Nephron (organoid): ENCODE measurements around the gene TIPIN.
"Not testable (repeated sequence)": the region's sequence is repeated elsewhere in the genome, so short reads cannot be mapped to it uniquely, and the experiment has no call there.

Experiments used
- H3K27ac Mint-ChIP-seq, 3 experiments: 2 replicates each; pipeline ENCODE4 v1.8.0; 2020; ENCODE audit warnings: mixed read lengths in 3 of 3, mild to moderate bottlenecking in 2 of 3, moderate library complexity in 1 of 3
- H3K27me3 Mint-ChIP-seq: 2 replicates; pipeline ENCODE4 v1.8.0; 2021; ENCODE audit warnings: low read depth, mild to moderate bottlenecking, moderate library complexity, mixed read lengths
- H3K36me3 Mint-ChIP-seq: 2 replicates; pipeline ENCODE4 v1.8.0; 2020; ENCODE audit warnings: low read depth, mixed read lengths
- H3K4me1 Mint-ChIP-seq: 2 replicates; pipeline ENCODE4 v1.8.0; 2020; ENCODE audit warnings: mixed read lengths
- H3K4me3 Mint-ChIP-seq, 3 experiments: 2 replicates each; pipeline ENCODE4 v1.8.0; 2020; ENCODE audit warnings: mild to moderate bottlenecking in 3 of 3, mixed read lengths in 3 of 3, moderate library complexity in 2 of 3
- H3K9me3 Mint-ChIP-seq: 2 replicates; pipeline ENCODE4 v1.8.0; 2020; ENCODE audit warnings: mixed read lengths
- TF ChIP-seq, protein P1 (sequence below), 3 experiments: fragments of 200-600 bp; sonication (generic); IDR thresholded peaks; one replicate each; pipeline ENCODE4 v1.5.0; 2021; ENCODE audit warnings: antibody characterized with exemption in 3 of 3; ENCODE audit not compliant: unreplicated experiment in 3 of 3

Gene TIPIN

GRCh38 chr15:66312144-66312543 is 44.3 kb downstream of the TIPIN start:
- TF ChIP-seq, protein P1, sequence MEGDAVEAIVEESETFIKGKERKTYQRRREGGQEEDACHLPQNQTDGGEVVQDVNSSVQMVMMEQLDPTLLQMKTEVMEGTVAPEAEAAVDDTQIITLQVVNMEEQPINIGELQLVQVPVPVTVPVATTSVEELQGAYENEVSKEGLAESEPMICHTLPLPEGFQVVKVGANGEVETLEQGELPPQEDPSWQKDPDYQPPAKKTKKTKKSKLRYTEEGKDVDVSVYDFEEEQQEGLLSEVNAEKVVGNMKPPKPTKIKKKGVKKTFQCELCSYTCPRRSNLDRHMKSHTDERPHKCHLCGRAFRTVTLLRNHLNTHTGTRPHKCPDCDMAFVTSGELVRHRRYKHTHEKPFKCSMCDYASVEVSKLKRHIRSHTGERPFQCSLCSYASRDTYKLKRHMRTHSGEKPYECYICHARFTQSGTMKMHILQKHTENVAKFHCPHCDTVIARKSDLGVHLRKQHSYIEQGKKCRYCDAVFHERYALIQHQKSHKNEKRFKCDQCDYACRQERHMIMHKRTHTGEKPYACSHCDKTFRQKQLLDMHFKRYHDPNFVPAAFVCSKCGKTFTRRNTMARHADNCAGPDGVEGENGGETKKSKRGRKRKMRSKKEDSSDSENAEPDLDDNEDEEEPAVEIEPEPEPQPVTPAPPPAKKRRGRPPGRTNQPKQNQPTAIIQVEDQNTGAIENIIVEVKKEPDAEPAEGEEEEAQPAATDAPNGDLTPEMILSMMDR (IDR thresholded peaks at IDR 0.05; ENCODE audit: unreplicated experiment in 3 of 3), result no peak
- Mint-ChIP-seq H3K4me1 (no peaks in the 10 kb centered on the region), H3K36me3 (peaks cover 66% of the 10 kb centered on the region), H3K27me3 (no peaks in the 10 kb centered on the region), H3K4me3 (no peak overlapping the region), H3K9me3 (no peaks in the 10 kb centered on the region), H3K27ac (no peak overlapping the region)

DNA sequence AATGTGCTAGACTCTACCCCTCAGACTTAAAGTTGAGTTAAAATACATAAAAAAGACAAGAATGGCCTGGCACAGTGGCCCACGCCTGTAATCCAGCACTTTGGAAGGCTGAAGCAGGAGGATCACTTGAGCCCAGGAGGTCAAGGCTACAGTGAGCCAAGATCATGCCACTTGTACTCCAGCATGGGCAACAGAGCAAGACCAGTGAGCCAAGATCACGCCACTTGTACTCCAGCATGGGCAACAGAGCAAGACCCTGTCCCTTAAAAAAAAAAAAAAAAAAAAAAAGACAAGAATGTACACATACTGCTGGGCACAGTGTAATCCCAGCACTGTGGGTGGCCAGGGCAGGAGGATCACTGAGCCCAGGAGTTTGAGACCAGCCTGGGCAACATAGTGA is 45.7 kb downstream of the TIPIN start:
- Mint-ChIP-seq H3K4me1 (no peaks in the 10 kb centered on the region), H3K36me3 (peaks cover 67% of the 10 kb centered on the region), H3K27me3 (no peaks in the 10 kb centered on the region), H3K4me3 (no peak overlapping the region), H3K27ac (no peak overlapping the region), H3K9me3 (no peaks in the 10 kb centered on the region)
- TF ChIP-seq, protein P1 (IDR thresholded peaks at IDR 0.05; ENCODE audit: unreplicated experiment in 3 of 3), result no peak

DNA sequence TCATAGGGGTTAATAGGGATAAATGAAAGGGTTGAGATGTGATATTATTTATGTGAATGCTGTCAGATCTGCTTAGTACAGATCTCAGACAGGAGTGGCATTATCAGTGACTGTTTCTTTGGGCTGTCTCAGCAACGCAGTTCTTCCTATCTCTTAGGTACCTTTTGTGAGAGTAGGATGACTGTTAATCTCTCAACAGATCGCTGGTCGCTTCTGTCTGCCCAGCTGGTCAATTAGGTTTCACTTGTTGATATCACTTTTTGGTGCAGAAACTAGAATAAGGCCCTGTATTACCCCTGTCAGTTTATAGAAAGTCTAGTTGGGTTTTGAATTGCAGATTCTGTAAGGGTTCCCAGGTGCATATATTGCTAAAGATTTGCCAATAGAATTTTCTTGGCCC is 46.7 kb downstream of the TIPIN start:
- no peaks in the 10 kb centered on the region for H3K4me1 Mint-ChIP-seq

GRCh38 chr15:66308531-66308930 is 48.0 kb downstream of the TIPIN start:
- TF ChIP-seq, protein P1 (IDR thresholded peaks at IDR 0.05; ENCODE audit: unreplicated experiment in 3 of 3), result no peak

More for the DNA sequence above, 46.7 kb downstream of the TIPIN start:
- Mint-ChIP-seq H3K9me3 (no peaks in the 10 kb centered on the region), H3K27me3 (no peaks in the 10 kb centered on the region), H3K36me3 (peaks cover 65% of the 10 kb centered on the region), H3K27ac (no peak overlapping the region), H3K4me3 (no peak overlapping the region)
- TF ChIP-seq, protein P1 (IDR thresholded peaks at IDR 0.05; ENCODE audit: unreplicated experiment in 3 of 3), result no peak

DNA sequence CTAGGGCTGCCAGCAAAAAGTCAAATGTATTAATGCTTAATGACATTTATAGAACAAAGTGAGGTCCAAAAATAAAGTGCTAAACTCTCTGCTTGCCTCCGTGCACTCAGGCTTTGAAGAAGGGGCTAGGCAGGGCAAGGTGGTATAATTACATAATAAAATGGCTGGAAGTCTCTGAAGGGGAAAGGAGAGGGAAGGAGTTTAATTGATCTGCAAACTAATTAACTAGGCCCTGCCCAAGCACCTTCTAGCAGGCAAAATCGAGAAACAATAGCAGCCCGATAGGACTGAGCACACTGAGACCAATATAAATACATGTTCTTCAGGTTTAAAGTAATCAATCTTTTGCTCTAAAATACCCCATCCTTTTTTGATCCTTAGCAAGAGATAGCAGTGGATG is 50.1 kb downstream of the TIPIN start:
- peaks cover 3% of the 10 kb centered on the region for H3K27me3 Mint-ChIP-seq
- no peaks in the 10 kb centered on the region for H3K9me3 Mint-ChIP-seq
- H3K36me3 Mint-ChIP-seq, result peaks cover 54% of the 10 kb centered on the region
- no peak overlapping the region for H3K4me3 Mint-ChIP-seq
- no peak overlapping the region for H3K27ac Mint-ChIP-seq
- peaks cover 10% of the 10 kb centered on the region for H3K4me1 Mint-ChIP-seq
- TF ChIP-seq, protein P1 (IDR thresholded peaks at IDR 0.05; ENCODE audit: unreplicated experiment in 3 of 3), result no peak

More at GRCh38 chr15:66308531-66308930, 48.0 kb downstream of the TIPIN start:
- H3K4me3 Mint-ChIP-seq, result no peak overlapping the region
- no peaks in the 10 kb centered on the region for H3K9me3 Mint-ChIP-seq
- peaks cover 64% of the 10 kb centered on the region for H3K36me3 Mint-ChIP-seq
- no peak overlapping the region for H3K27ac Mint-ChIP-seq
- H3K4me1 Mint-ChIP-seq, result no peaks in the 10 kb centered on the region
- no peaks in the 10 kb centered on the region for H3K27me3 Mint-ChIP-seq

GRCh38 chr15:66304425-66304824 is 52.1 kb downstream of the TIPIN start:
- H3K4me1 Mint-ChIP-seq, H3K27ac Mint-ChIP-seq, H3K4me3 Mint-ChIP-seq, H3K27me3 Mint-ChIP-seq, H3K9me3 Mint-ChIP-seq: not testable (repeated sequence)
- H3K36me3 Mint-ChIP-seq, result peaks cover 47% of the 10 kb centered on the region
